ENCODE measurements around the gene ALK.

Gene ALK

DNA sequence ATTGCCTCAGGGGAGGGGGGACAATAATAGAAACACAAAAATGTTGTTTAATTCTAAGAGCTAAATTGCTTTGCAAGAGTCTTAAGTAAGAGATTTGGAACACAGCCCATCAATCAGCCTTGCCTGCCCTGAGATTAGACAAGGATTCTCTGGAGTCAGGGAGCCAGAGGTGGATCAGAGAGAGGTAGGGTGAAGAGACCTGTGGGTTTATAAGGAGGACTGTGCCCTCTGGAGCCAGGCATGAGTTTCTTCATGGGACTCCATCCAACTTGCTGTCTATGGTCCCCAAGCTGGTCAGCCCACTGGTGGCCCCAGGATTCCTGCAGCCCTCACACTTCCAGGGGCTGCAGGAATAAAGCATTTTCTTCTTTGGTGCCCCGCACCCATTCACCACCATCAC, 139.3 kb downstream of the ALK start:
- no peak for TF ChIP-seq CTCF (IDR thresholded peaks at IDR 0.05; ENCODE audit: insufficient read depth, low read depth, low read length, missing control alignments)
- DNase-seq (ENCODE audit: low read depth) = no peak
- no peak overlapping the region for H3K4me3 ChIP-seq (ENCODE audit: low read depth, low read length)

DNA sequence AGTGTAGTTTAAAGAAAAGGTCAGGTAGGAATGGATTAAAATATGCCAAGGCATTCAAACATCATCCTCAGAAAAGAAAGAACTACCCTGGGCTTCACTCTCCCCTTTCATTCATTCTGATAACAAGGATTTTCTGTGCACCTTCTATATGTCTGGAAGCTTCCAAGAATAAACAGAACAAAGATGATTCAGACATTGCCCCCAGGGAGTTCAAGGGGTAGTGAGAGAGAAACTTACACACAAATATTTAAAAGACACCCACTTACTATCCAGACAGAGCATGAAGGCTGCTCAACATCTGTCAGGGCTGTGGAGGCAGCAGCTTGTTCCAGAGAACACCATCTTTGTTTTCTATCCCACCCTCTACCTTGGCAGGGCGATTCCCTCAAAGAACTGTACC, 140.5 kb downstream of the ALK start:
- no peak for TF ChIP-seq CTCF (IDR thresholded peaks at IDR 0.05; ENCODE audit: insufficient read depth, low read depth, low read length, missing control alignments)
- DNase-seq (ENCODE audit: low read depth) = no peak
- H3K4me3 ChIP-seq (ENCODE audit: low read depth, low read length) = no peak overlapping the region

- DNase-seq (ENCODE audit: low read depth) = no peak
- TF ChIP-seq CTCF (IDR thresholded peaks at IDR 0.05; ENCODE audit: insufficient read depth, low read depth, low read length, missing control alignments) = no peak
- no peak overlapping the region for H3K4me3 ChIP-seq (ENCODE audit: low read depth, low read length)
These were observed 144.2 kb downstream of the ALK start for GRCh38 chr2:29777161-29777560.

DNA sequence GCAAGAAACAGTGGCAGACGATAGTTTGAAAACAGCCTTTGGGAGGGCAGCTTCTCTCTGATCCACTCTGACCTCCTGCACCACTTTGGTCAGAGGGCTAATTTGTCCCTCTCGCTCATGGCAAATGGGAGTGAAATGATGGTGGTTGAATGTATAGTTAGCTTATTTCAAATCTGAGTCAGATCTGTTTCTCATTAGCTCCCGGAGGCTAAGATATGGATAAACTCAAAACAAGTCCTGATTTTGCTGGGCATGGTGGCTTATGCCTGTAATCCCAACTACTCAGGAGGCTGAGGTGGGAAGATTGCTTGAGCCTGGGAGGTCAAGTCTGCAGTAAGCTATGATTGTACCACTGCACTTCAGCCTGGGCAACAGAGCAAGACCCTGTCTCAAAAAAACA, 145.0 kb downstream of the ALK start:
- no peak for DNase-seq (ENCODE audit: low read depth)

GRCh38 chr2:29775937-29776336, 145.4 kb downstream of the ALK start:
- TF ChIP-seq CTCF (IDR thresholded peaks at IDR 0.05; ENCODE audit: insufficient read depth, low read depth, low read length, missing control alignments) = no peak
- H3K4me3 ChIP-seq (ENCODE audit: low read depth, low read length) = no peak overlapping the region
- DNase-seq (ENCODE audit: low read depth) = no peak

More for the DNA sequence above, 145.0 kb downstream of the ALK start:
- no peak for TF ChIP-seq CTCF (IDR thresholded peaks at IDR 0.05; ENCODE audit: insufficient read depth, low read depth, low read length, missing control alignments)
- H3K4me3 ChIP-seq (ENCODE audit: low read depth, low read length) = no peak overlapping the region

DNA sequence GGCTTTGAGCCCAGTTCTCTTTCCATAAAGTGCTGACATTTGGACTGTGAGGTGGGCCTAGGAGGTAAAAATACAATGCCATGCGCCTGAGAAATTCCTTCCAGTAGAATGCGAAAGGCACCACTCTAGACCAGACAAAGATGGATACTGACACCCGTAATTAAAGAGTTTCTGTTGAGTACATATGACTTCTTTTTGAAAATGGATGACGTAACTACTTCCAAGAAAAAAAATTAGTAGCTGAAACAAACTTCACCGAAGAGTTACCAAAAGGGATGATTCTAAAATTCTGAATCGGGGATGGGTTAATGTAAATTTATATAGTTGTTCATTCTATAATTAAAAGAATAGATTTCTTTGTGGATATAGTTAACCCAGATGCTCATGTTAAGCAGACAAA, 146.8 kb downstream of the ALK start:
- no peak for TF ChIP-seq CTCF (IDR thresholded peaks at IDR 0.05; ENCODE audit: insufficient read depth, low read depth, low read length, missing control alignments)
- H3K4me3 ChIP-seq (ENCODE audit: low read depth, low read length) = no peak overlapping the region
- no peak for DNase-seq (ENCODE audit: low read depth)

- TF ChIP-seq CTCF (IDR thresholded peaks at IDR 0.05; ENCODE audit: insufficient read depth, low read depth, low read length, missing control alignments) = no peak
- no peak for DNase-seq (ENCODE audit: low read depth)
- H3K4me3 ChIP-seq (ENCODE audit: low read depth, low read length) = no peak overlapping the region
These were observed 150.5 kb downstream of the ALK start for GRCh38 chr2:29770846-29771245.

Measured in GM12865 (cell line).